CD4-positive, alpha-beta T cell treated with Interleukin-21 for 1 hour (primary cell): ENCODE measurements around the gene PRKAG2.

ENCODE experiments used
- DNase-seq: peaks from one replicate; pipeline ENCODE4 v3.0.0-alpha.2; 2020

The PRKAG2 gene

GRCh38 chr7:151814400-151815009, 62.4 kb downstream of the PRKAG2 start:
- no peak for DNase-seq

- no peak for DNase-seq
Observed at GRCh38 chr7:151813997-151814396, 62.9 kb downstream of the PRKAG2 start.

- DNase-seq, result no peak
Observed at GRCh38 chr7:151813445-151813844, 63.5 kb downstream of the PRKAG2 start.

- no peak for DNase-seq
Observed at GRCh38 chr7:151812967-151813366, 63.9 kb downstream of the PRKAG2 start.

- no peak for DNase-seq
Observed at GRCh38 chr7:151810441-151811232, 66.3 kb downstream of the PRKAG2 start.

GRCh38 chr7:151809864-151810170, 67.1 kb downstream of the PRKAG2 start:
- no peak for DNase-seq

GRCh38 chr7:151809146-151809863, 67.6 kb downstream of the PRKAG2 start:
- no peak for DNase-seq

- DNase-seq, result no peak
Observed at GRCh38 chr7:151808400-151809145, 68.3 kb downstream of the PRKAG2 start.

GRCh38 chr7:151807846-151808245, 69.1 kb downstream of the PRKAG2 start:
- no peak for DNase-seq

- DNase-seq, result no peak
Observed at GRCh38 chr7:151806952-151807775, 69.8 kb downstream of the PRKAG2 start.

GRCh38 chr7:151806204-151806603, 70.7 kb downstream of the PRKAG2 start:
- DNase-seq, result no peak

GRCh38 chr7:151805191-151805590, 71.7 kb downstream of the PRKAG2 start:
- no peak for DNase-seq

GRCh38 chr7:151804756-151805155, 72.2 kb downstream of the PRKAG2 start:
- no peak for DNase-seq

GRCh38 chr7:151803841-151804240, 73.1 kb downstream of the PRKAG2 start:
- DNase-seq, result no peak

- DNase-seq, result no peak
Observed at GRCh38 chr7:151802469-151802846, 74.5 kb downstream of the PRKAG2 start.

- no peak for DNase-seq
Observed at GRCh38 chr7:151801782-151802468, 75.0 kb downstream of the PRKAG2 start.

- DNase-seq, result no peak
Observed at GRCh38 chr7:151801291-151801690, 75.6 kb downstream of the PRKAG2 start.

- DNase-seq, result no peak
Observed at GRCh38 chr7:151800861-151801260, 76.1 kb downstream of the PRKAG2 start.

GRCh38 chr7:151800391-151800790, 76.5 kb downstream of the PRKAG2 start:
- DNase-seq, result no peak

GRCh38 chr7:151799506-151799905, 77.4 kb downstream of the PRKAG2 start:
- no peak for DNase-seq

- DNase-seq, result no peak
Observed at GRCh38 chr7:151798851-151799448, 78.0 kb downstream of the PRKAG2 start.
